Measurements from ENCODE around the gene ARGFX. TPM values are rescaled to one million over a fixed set of nuclear protein-coding genes. Genes with fewer than 3 reads are reported as not detected.

Gene ARGFX
- total and polyA plus RNA-seq, 2 of the 13 experiments (the other 11 are each of a cell fraction or from before 2014, with no cell fraction given), result not detected

GRCh38 chr3:121545574-121546455 lies 21.9 kb upstream of the ARGFX start, which contains the start of gene POLQ (continued):
- 0 out of 2 replicates have a peak, but pooled peaks have one; percentile 12 for TF ChIP-seq TSC22D2 (CRISPR knock-in tag; IDR thresholded peaks at IDR 0.05; ENCODE audit: borderline replicate concordance)
- no peak for TF ChIP-seq ZNF414 (CRISPR knock-in tag; IDR thresholded peaks at IDR 0.05)
- no peak for TF ChIP-seq ZSCAN29 (CRISPR knock-in tag; conservative IDR thresholded peaks at IDR 0.05)
- TF ChIP-seq XBP1 (CRISPR knock-in tag; IDR thresholded peaks at IDR 0.05), result no peak
- TF ChIP-seq PAF1 (CRISPR knock-in tag; IDR thresholded peaks at IDR 0.05), result no peak
- no peak for TF ChIP-seq ZHX2 (IDR thresholded peaks at IDR 0.05; ENCODE audit: low read depth)
- 0 out of 2 replicates have a peak, but pooled peaks have one; percentile 59 for TF ChIP-seq ZHX2 (CRISPR knock-in tag; IDR thresholded peaks at IDR 0.05; ENCODE audit: borderline replicate concordance)
- TF ChIP-seq TMF1 (CRISPR knock-in tag; IDR thresholded peaks at IDR 0.05; ENCODE audit: low read depth), result no peak
- no peak for TF ChIP-seq FLYWCH1 (CRISPR knock-in tag; IDR thresholded peaks at IDR 0.05)
- TF ChIP-seq ZNF800 (CRISPR knock-in tag; IDR thresholded peaks at IDR 0.05), result no peak
- no peak for TF ChIP-seq ATRX (CRISPR knock-in tag; IDR thresholded peaks at IDR 0.05; ENCODE audit: borderline replicate concordance)
- no peak for TF ChIP-seq GTF2F1 (IDR thresholded peaks at IDR 0.05; ENCODE audit: low read length)
- no peak for TF ChIP-seq DMTF1 (CRISPR knock-in tag; IDR thresholded peaks at IDR 0.05)
- no peak for TF ChIP-seq NFE2L2 (IDR thresholded peaks at IDR 0.05; ENCODE audit: low read length)
- no peak for TF ChIP-seq ZNF563 (CRISPR knock-in tag; IDR thresholded peaks at IDR 0.05)
- no peak for TF ChIP-seq ZNF513 (CRISPR knock-in tag; conservative IDR thresholded peaks at IDR 0.05)
- TF ChIP-seq ZNF839 (CRISPR knock-in tag; IDR thresholded peaks at IDR 0.05; ENCODE audit: borderline replicate concordance), result no peak

Data from HepG2 (cell line).